Thyroid gland (tissue), 4 donors: ENCODE data around the gene MGST1.

Source experiments
- CTCF ChIP-seq, 6 experiments: fragments of 200-600 bp in 3 of 6; fragments of 450-650 bp in 3 of 6; sonication (generic) in 3 of 6; IDR thresholded peaks; one replicate each; pipeline ENCODE4 v1.5.1; 2016 to 2019; ENCODE audit warnings: antibody characterized with exemption in 6 of 6, mild to moderate bottlenecking in 2 of 6, inconsistent platforms in 1 of 6, moderate library complexity in 1 of 6
- POLR2A ChIP-seq, 2 donors: fragments of 450-650 bp; IDR thresholded peaks; one replicate each; pipeline ENCODE4 v1.6.1; 2017; ENCODE audit warnings: antibody characterized with exemption in 2 of 2, mild to moderate bottlenecking in 2 of 2, moderate library complexity in 1 of 2

- TF ChIP-seq POLR2A (IDR thresholded peaks at IDR 0.05): no peak
- no peak for TF ChIP-seq CTCF (IDR thresholded peaks at IDR 0.05)
Measured at GRCh38 chr12:16399101-16399500, 51.7 kb downstream of the MGST1 start.
